ENCODE measurements around the gene KDM6A. TPM values are rescaled to one million over a fixed set of nuclear protein-coding genes. Genes with fewer than 3 reads are reported as not detected.
"Not testable (repeated sequence)": the region's sequence is repeated elsewhere in the genome, so short reads cannot be mapped to it uniquely, and the experiment has no call there.

The KDM6A gene
- polyA plus RNA-seq (2013, experiment 1 of 2): 9.5 TPM
- 9.5 TPM for polyA plus RNA-seq (2013, experiment 2 of 2)

DNA sequence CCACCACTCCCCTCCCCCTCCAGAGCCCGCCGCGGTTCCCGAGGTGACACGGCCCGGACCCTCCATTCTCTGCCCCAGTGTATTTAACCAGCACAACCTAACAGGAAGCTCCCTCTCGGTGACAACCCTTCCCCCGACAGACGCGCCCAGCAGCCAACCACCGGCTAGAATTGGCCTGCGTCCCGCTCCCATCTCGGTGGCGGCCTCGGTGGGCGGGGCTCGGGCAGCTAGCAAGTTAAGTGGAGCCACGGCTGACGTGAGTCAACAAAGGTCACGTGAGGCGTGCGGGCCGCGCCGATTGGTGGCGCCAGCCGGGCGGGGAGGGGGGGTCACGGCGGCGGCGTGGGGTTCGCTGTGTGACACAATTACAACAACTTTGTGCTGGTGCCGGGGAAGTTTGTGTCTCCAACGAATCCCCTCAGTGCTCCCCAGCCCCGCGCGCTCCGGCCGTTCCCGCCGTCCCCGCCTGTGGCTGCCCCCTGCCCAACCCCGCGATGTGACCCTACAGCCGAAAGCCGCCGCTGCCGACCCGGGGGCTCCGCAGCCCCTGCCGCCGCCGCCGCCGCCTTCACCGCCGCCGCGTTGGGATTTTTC, at the start of gene KDM6A:
Gene KDM6A, plus strand, starts transcription at position 368 of the 594 bp plus-strand sequence. CDS start 364 bp downstream, outside the sequence.
- H2BK15ac ChIP-seq (ENCODE audit: low read depth, poor library complexity, severe bottlenecking): no peak within 1 kb of the TSS
- no peaks in the 10 kb centered on the region for H3K79me1 ChIP-seq (replicated peaks; ENCODE audit: low read length, poor library complexity, severe bottlenecking)
- peak within 1 kb of the TSS; percentile 76 for H2AFZ ChIP-seq (ENCODE audit: low read depth, low read length)
- H3K9ac ChIP-seq (ENCODE audit: low read length): peak within 1 kb of the TSS; percentile 95
- WGBS: under 1% methylated on average over 15 of the region's 61 CpGs
- H2BK12ac ChIP-seq (ENCODE audit: low read length in 2 of 2): no peak within 1 kb of the TSS
- H3K9me3 ChIP-seq (ENCODE audit: control insufficient read depth, low read length): no peaks in the 10 kb centered on the region
- DNase-seq: peak; percentile 95
- H3K4me2 ChIP-seq (ENCODE audit: low read length, poor library complexity, severe bottlenecking): peak within 1 kb of the TSS; percentile 63
- peak within 1 kb of the TSS; percentile 75 to 87 for H3K18ac ChIP-seq (ENCODE audit: low read depth in 1 of 2, low read length in 2 of 2)
- peak within 1 kb of the TSS; percentile 76 to 90 for H3K4me3 ChIP-seq (ENCODE audit: insufficient read depth in 1 of 2, low read depth in 1 of 2, low read length in 2 of 2)
- peak within 1 kb of the TSS in 1 of 2 experiments; percentile 71 for H3K14ac ChIP-seq (ENCODE audit: low read length in 2 of 2)
- H3K27me3 ChIP-seq (ENCODE audit: control insufficient read depth in 1 of 2, insufficient read depth in 1 of 2, low read length in 2 of 2): no peaks in the 10 kb centered on the region
- H2AK5ac ChIP-seq (ENCODE audit: low read length, severe bottlenecking): no peak within 1 kb of the TSS
- H4K8ac ChIP-seq (ENCODE audit: low read length): peak within 1 kb of the TSS; percentile 84
- H3K27ac ChIP-seq (ENCODE audit: low read length, poor library complexity, severe bottlenecking): peak within 1 kb of the TSS; percentile 57
- no peaks in the 10 kb centered on the region for H3K4me1 ChIP-seq (ENCODE audit: control insufficient read depth, insufficient read depth, low read depth, low read length)
- peak within 1 kb of the TSS; percentile 86 for H4K91ac ChIP-seq (ENCODE audit: low read length)
- peak within 1 kb of the TSS; percentile 70 for H2BK5ac ChIP-seq (ENCODE audit: low read depth, low read length, poor library complexity, severe bottlenecking)
- peaks cover 0 to 6% of the 10 kb centered on the region in 2 experiments for H3K36me3 ChIP-seq (ENCODE audit: control insufficient read depth in 1 of 2, insufficient read depth in 2 of 2, low read depth in 1 of 2, low read length in 2 of 2)
- H2BK120ac ChIP-seq (ENCODE audit: low read depth, low read length): peak within 1 kb of the TSS; percentile 49
- H3K23ac ChIP-seq (ENCODE audit: low read length in 2 of 2): peak within 1 kb of the TSS in 1 of 2 experiments; percentile 69
- peak within 1 kb of the TSS; percentile 75 to 81 for H3K4ac ChIP-seq (ENCODE audit: low read depth in 1 of 2, low read length in 2 of 2)

GRCh38 chrX:44823193-44823592, 49.8 kb upstream of the KDM6A start:
- H3K18ac ChIP-seq (ENCODE audit: low read depth in 1 of 2, low read length in 2 of 2); H2BK12ac ChIP-seq (ENCODE audit: low read length in 2 of 2); H4K8ac ChIP-seq (ENCODE audit: low read length); H4K91ac ChIP-seq (ENCODE audit: low read length); H3K23ac ChIP-seq (ENCODE audit: low read length in 2 of 2); H2BK5ac ChIP-seq (ENCODE audit: low read depth, low read length, poor library complexity, severe bottlenecking); H3K9me3 ChIP-seq (ENCODE audit: control insufficient read depth, low read length); H3K9ac ChIP-seq (ENCODE audit: low read length); DNase-seq; H3K4me1 ChIP-seq (ENCODE audit: control insufficient read depth, insufficient read depth, low read depth, low read length); H3K79me1 ChIP-seq (replicated peaks; ENCODE audit: low read length, poor library complexity, severe bottlenecking); H3K4me2 ChIP-seq (ENCODE audit: low read length, poor library complexity, severe bottlenecking); H3K27me3 ChIP-seq (ENCODE audit: control insufficient read depth in 1 of 2, insufficient read depth in 1 of 2, low read length in 2 of 2); H2AK5ac ChIP-seq (ENCODE audit: low read length, severe bottlenecking); H3K14ac ChIP-seq (ENCODE audit: low read length in 2 of 2); H3K4me3 ChIP-seq (ENCODE audit: insufficient read depth in 1 of 2, low read depth in 1 of 2, low read length in 2 of 2); H2AFZ ChIP-seq (ENCODE audit: low read depth, low read length); H3K27ac ChIP-seq (ENCODE audit: low read length, poor library complexity, severe bottlenecking); H2BK120ac ChIP-seq (ENCODE audit: low read depth, low read length); H3K4ac ChIP-seq (ENCODE audit: low read depth in 1 of 2, low read length in 2 of 2); H2BK15ac ChIP-seq (ENCODE audit: low read depth, poor library complexity, severe bottlenecking); H3K36me3 ChIP-seq (ENCODE audit: control insufficient read depth in 1 of 2, insufficient read depth in 2 of 2, low read depth in 1 of 2, low read length in 2 of 2): not testable (repeated sequence)
- 89% methylated on average over 2 of the region's 2 CpGs for WGBS

GRCh38 chrX:44828008-44828605, 44.9 kb upstream of the KDM6A start:
- Histone ChIP-seq H3K18ac (ENCODE audit: low read depth in 1 of 2, low read length in 2 of 2) (no peak overlapping the region), H4K8ac (ENCODE audit: low read length) (no peak overlapping the region), H4K91ac (ENCODE audit: low read length) (no peak overlapping the region), H3K14ac (ENCODE audit: low read length in 2 of 2) (no peak overlapping the region), H3K27me3 (ENCODE audit: control insufficient read depth in 1 of 2, insufficient read depth in 1 of 2, low read length in 2 of 2) (peaks cover 0 to 7% of the 10 kb centered on the region in 2 experiments), H3K4me1 (ENCODE audit: control insufficient read depth, insufficient read depth, low read depth, low read length) (no peaks in the 10 kb centered on the region), H3K4me2 (ENCODE audit: low read length, poor library complexity, severe bottlenecking) (no peak overlapping the region), H2AK5ac (ENCODE audit: low read length, severe bottlenecking) (no peak overlapping the region), H3K4me3 (ENCODE audit: insufficient read depth in 1 of 2, low read depth in 1 of 2, low read length in 2 of 2) (no peak overlapping the region), H3K23ac (ENCODE audit: low read length in 2 of 2) (no peak overlapping the region), H2BK15ac (ENCODE audit: low read depth, poor library complexity, severe bottlenecking) (no peak overlapping the region), H3K27ac (ENCODE audit: low read length, poor library complexity, severe bottlenecking) (no peak overlapping the region), H3K36me3 (ENCODE audit: control insufficient read depth in 1 of 2, insufficient read depth in 2 of 2, low read depth in 1 of 2, low read length in 2 of 2) (no peaks in the 10 kb centered on the region), H2AFZ (ENCODE audit: low read depth, low read length) (no peak overlapping the region), H3K9ac (ENCODE audit: low read length) (no peak overlapping the region), H3K79me1 (replicated peaks; ENCODE audit: low read length, poor library complexity, severe bottlenecking) (no peaks in the 10 kb centered on the region), H3K9me3 (ENCODE audit: control insufficient read depth, low read length) (no peaks in the 10 kb centered on the region), H2BK120ac (ENCODE audit: low read depth, low read length) (no peak overlapping the region), H2BK5ac (ENCODE audit: low read depth, low read length, poor library complexity, severe bottlenecking) (no peak overlapping the region), H3K4ac (ENCODE audit: low read depth in 1 of 2, low read length in 2 of 2) (no peak overlapping the region), H2BK12ac (ENCODE audit: low read length in 2 of 2) (no peak overlapping the region)
- peak; percentile 44 for DNase-seq
- 53% methylated on average over 3 of the region's 4 CpGs for WGBS

DNA sequence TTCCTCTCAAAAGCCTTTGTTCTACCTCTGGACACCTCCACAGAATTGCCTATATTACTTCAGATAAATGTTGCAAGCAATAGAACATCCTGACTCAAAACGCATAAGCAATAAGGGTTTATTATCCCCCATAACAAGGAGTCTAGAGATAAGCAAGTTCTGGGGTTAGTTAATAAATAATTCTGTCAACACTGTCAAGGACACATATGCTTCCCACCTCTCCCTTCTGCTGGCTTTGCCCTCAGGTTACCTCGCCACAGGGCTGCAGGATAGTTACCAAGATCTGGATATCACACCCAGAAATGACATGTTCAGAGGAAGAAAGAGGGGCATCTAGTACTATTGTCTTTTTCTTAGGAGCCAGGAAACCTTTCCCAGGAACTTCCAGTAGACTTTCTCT, 43.2 kb upstream of the KDM6A start:
- no peak overlapping the region for H3K4ac ChIP-seq (ENCODE audit: low read depth in 1 of 2, low read length in 2 of 2)
- H3K4me1 ChIP-seq (ENCODE audit: control insufficient read depth, insufficient read depth, low read depth, low read length): no peaks in the 10 kb centered on the region
- H3K18ac ChIP-seq (ENCODE audit: low read depth in 1 of 2, low read length in 2 of 2): no peak overlapping the region
- H3K36me3 ChIP-seq (ENCODE audit: control insufficient read depth in 1 of 2, insufficient read depth in 2 of 2, low read depth in 1 of 2, low read length in 2 of 2): no peaks in the 10 kb centered on the region
- H4K8ac ChIP-seq (ENCODE audit: low read length): no peak overlapping the region
- no peak overlapping the region for H2BK5ac ChIP-seq (ENCODE audit: low read depth, low read length, poor library complexity, severe bottlenecking)
- no peaks in the 10 kb centered on the region for H3K9me3 ChIP-seq (ENCODE audit: control insufficient read depth, low read length)
- DNase-seq: no peak
- H2BK15ac ChIP-seq (ENCODE audit: low read depth, poor library complexity, severe bottlenecking): no peak overlapping the region
- H3K27ac ChIP-seq (ENCODE audit: low read length, poor library complexity, severe bottlenecking): no peak overlapping the region
- no peak overlapping the region for H2AFZ ChIP-seq (ENCODE audit: low read depth, low read length)
- no peaks in the 10 kb centered on the region for H3K79me1 ChIP-seq (replicated peaks; ENCODE audit: low read length, poor library complexity, severe bottlenecking)
- H3K14ac ChIP-seq (ENCODE audit: low read length in 2 of 2): no peak overlapping the region
- no peak overlapping the region for H2AK5ac ChIP-seq (ENCODE audit: low read length, severe bottlenecking)
- no peak overlapping the region for H2BK12ac ChIP-seq (ENCODE audit: low read length in 2 of 2)
- no peak overlapping the region for H3K9ac ChIP-seq (ENCODE audit: low read length)
- H3K4me3 ChIP-seq (ENCODE audit: insufficient read depth in 1 of 2, low read depth in 1 of 2, low read length in 2 of 2): no peak overlapping the region
- no peak overlapping the region for H4K91ac ChIP-seq (ENCODE audit: low read length)
- H3K23ac ChIP-seq (ENCODE audit: low read length in 2 of 2): no peak overlapping the region
- WGBS: no CpG with 5 or more reads among the region's 2 CpGs
- no peak overlapping the region for H2BK120ac ChIP-seq (ENCODE audit: low read depth, low read length)
- H3K4me2 ChIP-seq (ENCODE audit: low read length, poor library complexity, severe bottlenecking): no peak overlapping the region
- peaks cover 0 to 7% of the 10 kb centered on the region in 2 experiments for H3K27me3 ChIP-seq (ENCODE audit: control insufficient read depth in 1 of 2, insufficient read depth in 1 of 2, low read length in 2 of 2)

All from mesenchymal stem cell (in vitro differentiated cells and primary cell).